Astrocyte of the cerebellum (primary cell): ENCODE data around the gene TOM1L1.
"Not testable (repeated sequence)": the region's sequence is repeated elsewhere in the genome, so short reads cannot be mapped to it uniquely, and the experiment has no call there.

Experiments used
- DNase-seq: peaks from one replicate; pipeline ENCODE4 v3.0.0-alpha.2; 2011; ENCODE audit warnings: low read depth
- H3K4me3 ChIP-seq: 2 replicates; pipeline ENCODE4 v1.5.1; 2011; ENCODE audit warnings: mild to moderate bottlenecking, low read depth, low read length, moderate library complexity
- CTCF ChIP-seq: IDR thresholded peaks from 2 replicates; pipeline ENCODE4 v1.5.1; 2012; ENCODE audit warnings: low read length, low read depth, moderate library complexity, mild to moderate bottlenecking; ENCODE audit errors: missing control alignments
- in situ Hi-C: cut with HindIII; loops from 2 replicates; pipeline ENCODE4 v1.10.0; 2017; ENCODE audit warnings: low sequenced_read_pairs

The TOM1L1 gene

DNA sequence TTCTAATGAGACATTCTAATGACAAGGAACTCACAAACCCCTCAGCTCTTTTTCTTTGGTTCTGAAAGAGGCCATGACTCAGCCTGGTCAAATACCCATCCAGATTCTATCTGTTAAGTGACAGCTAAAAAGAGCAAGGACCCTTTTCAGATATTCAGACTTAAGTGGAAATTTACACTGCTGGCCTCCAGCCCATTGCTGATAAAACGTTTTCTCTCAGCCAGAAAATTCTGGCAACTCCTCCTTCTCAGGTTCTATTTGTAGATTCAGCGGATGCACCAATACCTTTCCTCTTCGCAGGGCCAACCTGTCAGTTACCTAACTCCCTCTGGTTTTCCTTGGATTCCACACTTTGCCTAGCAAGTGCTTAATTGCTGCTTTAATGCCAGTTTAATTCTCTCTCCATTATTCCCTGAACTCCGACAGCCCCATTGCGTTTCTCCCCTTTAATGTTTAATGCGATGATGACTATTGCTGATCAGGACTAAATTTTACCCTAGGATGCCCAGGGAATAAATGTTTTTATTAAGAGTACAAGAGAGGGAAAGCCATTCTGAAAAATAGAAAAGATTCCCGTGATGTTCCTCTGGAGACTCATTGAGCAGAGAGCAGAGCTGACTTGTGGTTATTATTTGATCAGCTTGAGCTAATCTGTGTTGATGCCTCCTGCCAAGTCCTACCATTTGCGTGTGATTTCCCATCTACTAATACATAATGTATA lies 35.9 kb upstream of the TOM1L1 start:
- in situ Hi-C loops = no loop called here
- H3K4me3 ChIP-seq = no peak overlapping the region
- TF ChIP-seq CTCF = no peak

DNA sequence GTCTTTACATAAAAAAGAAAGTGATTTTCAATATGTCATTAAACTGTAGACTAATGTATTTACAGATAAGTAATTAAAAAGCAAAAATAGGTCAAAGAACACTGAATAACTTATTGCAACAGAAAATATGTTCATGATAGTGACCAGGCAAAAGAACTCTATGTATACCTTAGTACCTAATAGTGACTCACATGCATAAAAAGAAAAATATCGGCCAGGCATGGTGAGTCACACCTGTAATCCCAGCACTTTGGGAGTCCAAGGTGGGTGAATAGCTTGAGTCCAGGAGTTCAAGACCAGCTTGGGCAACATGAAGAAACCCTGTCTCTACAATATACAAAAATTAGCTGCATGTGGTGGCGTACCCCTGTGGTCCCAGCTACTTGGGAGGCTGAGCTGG lies 33.0 kb upstream of the TOM1L1 start:
- H3K4me3 ChIP-seq = no peak overlapping the region
- in situ Hi-C loops = no loop called here
- DNase-seq = no peak
- TF ChIP-seq CTCF = no peak

More for the DNA sequence above, 35.9 kb upstream of the TOM1L1 start:
- no peak for DNase-seq

- no peak for TF ChIP-seq CTCF
- H3K4me3 ChIP-seq = no peak overlapping the region
- no peak for DNase-seq
- in situ Hi-C loops = no loop called here
These were observed 29.9 kb upstream of the TOM1L1 start for GRCh38 chr17:54870671-54871175.

DNA sequence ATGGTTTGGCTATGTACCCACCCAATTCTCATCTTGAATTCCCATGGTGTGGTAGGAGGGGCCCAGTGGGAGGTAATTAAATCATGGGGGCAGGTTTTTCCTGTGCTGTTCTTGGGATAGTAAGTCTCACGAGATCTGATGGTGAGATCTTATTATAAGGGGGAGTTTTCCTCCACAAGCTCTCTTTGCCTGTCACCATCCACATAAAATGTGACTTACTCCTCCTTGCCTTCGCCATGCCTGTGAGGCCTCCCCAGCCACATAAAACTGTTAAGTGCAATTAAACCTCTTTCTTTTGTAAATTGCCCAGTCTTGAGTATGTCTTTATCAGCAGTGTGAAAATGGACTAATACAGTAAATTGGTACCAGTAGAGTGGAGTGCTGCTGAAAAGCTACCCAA lies 24.7 kb upstream of the TOM1L1 start:
- DNase-seq, H3K4me3 ChIP-seq, in situ Hi-C loops: not testable (repeated sequence)

GRCh38 chr17:54876656-54877195 lies 23.9 kb upstream of the TOM1L1 start:
- no peak for TF ChIP-seq CTCF
- no peak for DNase-seq
- in situ Hi-C loops = no loop called here
- H3K4me3 ChIP-seq = no peak overlapping the region

- TF ChIP-seq CTCF = no peak
- H3K4me3 ChIP-seq = no peak overlapping the region
- in situ Hi-C loops = no loop called here
- DNase-seq = no peak
These were observed 19.2 kb upstream of the TOM1L1 start for GRCh38 chr17:54881255-54881972.

DNA sequence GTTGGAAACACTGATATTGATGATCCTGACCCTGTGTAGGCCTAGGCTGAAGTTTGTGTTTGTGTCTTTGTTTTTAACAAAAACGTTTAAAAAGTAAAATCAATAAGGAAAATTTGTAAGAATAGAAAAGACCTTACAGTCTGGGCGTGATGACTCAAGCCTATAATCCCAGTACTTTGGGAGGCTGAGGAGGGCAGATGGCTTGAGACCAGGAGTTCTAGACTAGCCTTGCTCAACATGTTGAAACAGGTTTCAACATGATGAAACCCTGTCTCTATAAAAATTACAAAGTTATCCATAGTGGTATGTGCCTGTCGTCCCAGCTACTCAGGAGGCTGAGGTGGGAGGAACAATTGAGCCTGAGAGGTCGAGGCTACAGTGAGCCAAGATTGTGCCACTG lies 18.3 kb upstream of the TOM1L1 start:
- TF ChIP-seq CTCF = no peak
- in situ Hi-C loops = no loop called here
- DNase-seq = no peak
- H3K4me3 ChIP-seq = no peak overlapping the region
